ENCODE data around the gene DNAAF5.

DNAAF5 gene

DNA sequence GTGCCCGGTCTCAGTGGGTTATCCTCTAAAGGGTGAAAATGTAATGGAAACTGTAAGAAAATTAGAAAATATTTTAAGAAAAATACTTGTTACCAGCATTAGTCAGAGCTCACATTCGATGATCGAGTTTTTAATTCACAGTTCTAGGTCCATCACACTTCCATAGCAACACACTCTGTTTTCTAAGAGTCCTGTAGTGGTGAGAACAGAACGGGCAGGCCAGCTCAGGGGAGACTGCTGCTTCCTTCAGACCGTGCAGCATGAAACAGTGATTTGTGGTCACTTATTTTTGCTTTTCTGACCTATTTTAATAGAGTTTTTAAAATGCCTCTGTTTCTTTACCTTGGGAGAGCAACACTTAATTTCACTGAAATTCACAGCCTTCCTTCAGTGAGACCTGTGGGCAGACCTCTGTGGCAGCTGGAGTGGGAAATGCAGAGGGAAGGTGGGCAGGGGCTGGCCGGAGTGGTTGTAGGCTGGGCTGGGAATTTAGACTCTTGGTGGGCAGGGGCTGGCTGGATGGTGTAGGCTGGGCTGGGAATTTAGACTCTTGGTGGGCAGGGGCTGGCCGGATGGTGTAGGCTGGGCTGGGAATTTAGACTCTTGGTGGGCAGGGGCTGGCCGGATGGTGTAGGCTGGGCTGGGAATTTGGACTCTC is 107.2 kb downstream of the DNAAF5 start:
- no peak for TF ChIP-seq CTCF (IDR thresholded peaks at IDR 0.05; ENCODE audit: control insufficient read depth, insufficient read depth, low read depth, low read length, missing control alignments)
- no peak overlapping the region for H3K4me3 ChIP-seq (ENCODE audit: control insufficient read depth, low read depth, low read length)
- no peak for DNase-seq (ENCODE audit: low read depth)

DNA sequence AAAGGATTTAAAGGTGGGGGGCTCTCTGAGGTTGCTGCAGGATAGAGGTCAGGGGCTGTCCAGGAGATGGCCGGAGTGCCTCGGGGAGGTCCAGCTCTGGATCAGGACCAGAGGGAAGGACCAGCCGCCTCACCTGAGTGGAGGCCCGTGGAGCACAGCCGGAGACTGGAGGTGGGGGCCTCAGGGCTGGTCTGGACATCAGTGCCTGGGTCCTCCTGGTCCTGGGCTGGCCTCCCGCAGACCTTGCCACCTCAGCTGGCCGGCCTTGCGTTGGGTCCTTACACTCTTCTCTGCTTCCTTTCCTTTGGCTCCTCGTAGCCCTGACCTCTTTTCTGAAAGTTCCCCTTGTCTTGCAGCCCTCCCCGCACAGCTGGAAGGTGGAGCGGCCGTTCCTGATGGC is 107.8 kb downstream of the DNAAF5 start:
- DNase-seq (ENCODE audit: low read depth): no peak
- no peak for TF ChIP-seq CTCF (IDR thresholded peaks at IDR 0.05; ENCODE audit: control insufficient read depth, insufficient read depth, low read depth, low read length, missing control alignments)
- H3K4me3 ChIP-seq (ENCODE audit: control insufficient read depth, low read depth, low read length): no peak overlapping the region

DNA sequence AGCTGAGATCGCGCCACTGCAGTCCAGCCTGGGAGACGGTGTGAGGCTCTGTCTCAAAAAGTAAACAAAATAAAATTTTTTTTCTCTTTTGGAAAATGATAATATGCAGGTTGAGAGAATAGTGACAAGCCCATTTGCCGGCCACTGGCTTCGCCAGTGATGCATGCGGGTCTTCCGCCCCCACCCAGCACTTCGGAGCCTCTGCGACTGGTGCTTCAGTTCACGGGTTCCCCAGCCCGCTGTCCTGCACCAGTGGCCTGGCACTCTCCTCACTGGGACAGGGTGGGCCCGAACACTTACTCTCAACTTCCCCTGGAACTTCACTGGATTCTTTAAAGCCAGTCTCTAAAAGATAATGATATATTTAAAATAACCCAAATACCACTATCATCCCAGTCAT is 108.5 kb downstream of the DNAAF5 start:
- no peak overlapping the region for H3K4me3 ChIP-seq (ENCODE audit: control insufficient read depth, low read depth, low read length)
- DNase-seq (ENCODE audit: low read depth): no peak
- no peak for TF ChIP-seq CTCF (IDR thresholded peaks at IDR 0.05; ENCODE audit: control insufficient read depth, insufficient read depth, low read depth, low read length, missing control alignments)

- DNase-seq (ENCODE audit: low read depth): no peak
- no peak overlapping the region for H3K4me3 ChIP-seq (ENCODE audit: control insufficient read depth, low read depth, low read length)
Observed at GRCh38 chr7:835485-836401, 109.2 kb downstream of the DNAAF5 start.

More at GRCh38 chr7:835485-836401, 109.2 kb downstream of the DNAAF5 start:
- no peak for TF ChIP-seq CTCF (IDR thresholded peaks at IDR 0.05; ENCODE audit: control insufficient read depth, insufficient read depth, low read depth, low read length, missing control alignments)
